Heart left ventricle (tissue), 16 donors: ENCODE measurements around the gene FSHR. TPM values are rescaled to one million over a fixed set of nuclear protein-coding genes. Genes with fewer than 3 reads are reported as not detected.

Source experiments
- ATAC-seq, 4 donors: fragments of 200-7000 bp; cut with Tn5 transposase; one replicate each; pipeline ENCODE4 v1.9.1; 2020 to 2022; ENCODE audit warnings: moderate library complexity in 4 of 4, mild to moderate bottlenecking in 3 of 4, moderate number of reproducible peaks in 1 of 4
- DNase-seq, 5 donors: peaks; one replicate each; pipeline ENCODE4 v3.0.0-alpha.2; 2020
- H3K27ac ChIP-seq, 12 donors: fragments of 200-600 bp; sonication (generic) in 4 of 12; one replicate each; pipeline versions ENCODE4 v1.5.0 to v1.8.0; 2016 to 2022; ENCODE audit warnings: mild to moderate bottlenecking in 2 of 12
- H3K27me3 ChIP-seq, 9 donors: fragments of 200-600 bp; sonication (generic) in 2 of 9; one replicate each; pipeline versions ENCODE4 v1.5.1 to v1.8.0; 2016 to 2022; ENCODE audit warnings: mild to moderate bottlenecking in 3 of 9
- H3K36me3 ChIP-seq, 9 donors: fragments of 200-600 bp; sonication (generic) in 2 of 9; one replicate each; pipeline versions ENCODE4 v1.5.0 to v1.8.0; 2018 to 2022; ENCODE audit warnings: mild to moderate bottlenecking in 2 of 9
- H3K4me1 ChIP-seq, 12 donors: fragments of 200-600 bp; sonication (generic) in 4 of 12; one replicate each; pipeline versions ENCODE4 v1.5.0 to v1.8.0; 2016 to 2022; ENCODE audit warnings: mild to moderate bottlenecking in 3 of 12
- H3K4me3 ChIP-seq, 12 donors: fragments of 200-600 bp; sonication (generic) in 4 of 12; one replicate each; pipeline versions ENCODE4 v1.5.0 to v1.8.0; 2017 to 2022; ENCODE audit warnings: mild to moderate bottlenecking in 9 of 12, moderate library complexity in 4 of 12
- H3K9me3 ChIP-seq, 12 donors: fragments of 200-600 bp; sonication (generic) in 4 of 12; one replicate each; pipeline versions ENCODE4 v1.5.0 to v1.8.0; 2016 to 2022; ENCODE audit warnings: mild to moderate bottlenecking in 1 of 12
- POLR2A ChIP-seq, 2 donors: fragments of 450-650 bp; IDR thresholded peaks; one replicate each; pipeline ENCODE4 v1.6.1; 2017; ENCODE audit warnings: antibody characterized with exemption in 2 of 2, mild to moderate bottlenecking in 2 of 2, moderate library complexity in 2 of 2
- WGBS, 4 donors: extraction: QIAGEN DNeasy Blood & Tissue Kit in 2 of 4; methylation state at CpG; one replicate each; pipeline versions ENCODE4 v1.1.5 to v1.1.7; 2013 to 2018; 5-methylcytosine and 5-hydroxymethylcytosine counted together
- intact Hi-C, 10 donors: fragments of 100-400 bp; cut with DNase I; formaldehyde crosslinking; loops; one replicate each; pipeline versions ENCODE4 v1.11.1 to v1.14.2; 2022
- polyA plus RNA-seq, 2 donors: library from polyadenylated mRNA; stranded (reverse); fragments of 200-250 nt; gene quantifications; one replicate each; pipeline ENCODE4 v1.2.3, GENCODE V29; 2013
- total RNA-seq, 9 donors: library from RNA; depleted of rRNA in 2 of 9; stranded (reverse); fragments of >200 nt in 2 of 9; fragmentation: NEBNext Ultra II Directional in 3 of 9; extraction: Animal tissue kit (Norgen Biotek cat#: 25700) in 3 of 9; gene quantifications; one replicate each; pipeline versions ENCODE4 v1.1.0 to v1.2.4, GENCODE V29; 2016 to 2023
- TF ChIP-seq, protein P1 (sequence below), 12 donors: fragments of 200-600 bp; sonication (generic) in 4 of 12; IDR thresholded peaks; one replicate each; pipeline versions ENCODE4 v1.5.0 to v1.8.0; 2018 to 2022; ENCODE audit warnings: antibody characterized with exemption in 12 of 12, mild to moderate bottlenecking in 5 of 12
- donor health status: ischemic (EF 13 %, LVEDD 7.1; RV severe dilation, severe dysfunction).
- donor health status: healthy with polysubstance abuse.
- donor health status: DM: no; HTN: yes; CAD: no.
- donor health status: DM: no; HTN: no; CAD: no.
- donor health status: ischemic (EF 25% LVEDD 6.9; RV normal size, moderate dysfunction).
- donor health status: ischemic (EF 25% LVEDD 5.7; RV mildly dilated, moderate dysfunction).
- donor health status: healthy.
- donor health status: DM: yes; HTN: yes; CAD: no.
- donor health status: ischemic (EF 35%, LVEDD 5.7; RV mildly dilated, moderate dysfunction).
- donor health status: nonischemic (EF 11% LVEDD 7.7; RV severe dilation, severe dysfunction).
- donor health status: DM: yes; HTN: yes; CAD: no.
- donor health status: PGD.
- donor health status: ischemic (EF 29% LVEDD 5.4; RV normal size, mild dysfunction).
- donor health status: nonischemic (EF 23%, LVEDD 6.1; RV moderate dilation, normal function).

FSHR gene
- total and polyA plus RNA-seq, 11 donors: 0.19 to 0.75 (median 0.39) TPM; not detected in 5

DNA sequence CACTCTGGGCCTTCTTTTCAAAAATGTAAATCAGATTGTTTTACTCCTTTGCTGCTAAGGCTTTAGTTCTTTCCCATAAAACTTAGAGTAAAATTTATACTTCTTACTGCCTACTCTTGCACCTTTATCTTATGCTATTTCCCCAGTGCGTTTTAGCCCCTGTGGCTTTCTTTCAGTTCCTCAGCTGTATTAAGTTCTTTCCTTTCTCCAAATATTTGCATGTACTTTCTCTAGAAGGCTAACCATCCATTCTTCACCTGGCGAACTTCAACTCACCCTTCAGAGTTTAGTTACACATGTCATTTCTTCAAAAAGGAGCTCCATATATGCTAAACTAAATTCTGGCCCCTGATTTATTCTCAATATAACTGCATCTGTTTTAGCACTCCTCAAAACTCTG is 160.7 kb downstream of the FSHR start:
- intact Hi-C loops: no loop called here
- DNase-seq (no peak), ATAC-seq (no peak)
- Histone ChIP-seq H3K9me3 (no peaks in the 10 kb centered on the region), H3K4me3 (no peak overlapping the region), H3K27me3 (peaks cover 0 to 3% (median 0%) of the 10 kb centered on the region in 9 donors), H3K27ac (no peak overlapping the region), H3K36me3 (no peaks in the 10 kb centered on the region), H3K4me1 (no peaks in the 10 kb centered on the region)
- WGBS, 4 donors: 72 to 81% (median 76%) methylated on average over 2 of the region's 2 CpGs
- no peak for TF ChIP-seq POLR2A (IDR thresholded peaks at IDR 0.05)
- TF ChIP-seq, protein P1, sequence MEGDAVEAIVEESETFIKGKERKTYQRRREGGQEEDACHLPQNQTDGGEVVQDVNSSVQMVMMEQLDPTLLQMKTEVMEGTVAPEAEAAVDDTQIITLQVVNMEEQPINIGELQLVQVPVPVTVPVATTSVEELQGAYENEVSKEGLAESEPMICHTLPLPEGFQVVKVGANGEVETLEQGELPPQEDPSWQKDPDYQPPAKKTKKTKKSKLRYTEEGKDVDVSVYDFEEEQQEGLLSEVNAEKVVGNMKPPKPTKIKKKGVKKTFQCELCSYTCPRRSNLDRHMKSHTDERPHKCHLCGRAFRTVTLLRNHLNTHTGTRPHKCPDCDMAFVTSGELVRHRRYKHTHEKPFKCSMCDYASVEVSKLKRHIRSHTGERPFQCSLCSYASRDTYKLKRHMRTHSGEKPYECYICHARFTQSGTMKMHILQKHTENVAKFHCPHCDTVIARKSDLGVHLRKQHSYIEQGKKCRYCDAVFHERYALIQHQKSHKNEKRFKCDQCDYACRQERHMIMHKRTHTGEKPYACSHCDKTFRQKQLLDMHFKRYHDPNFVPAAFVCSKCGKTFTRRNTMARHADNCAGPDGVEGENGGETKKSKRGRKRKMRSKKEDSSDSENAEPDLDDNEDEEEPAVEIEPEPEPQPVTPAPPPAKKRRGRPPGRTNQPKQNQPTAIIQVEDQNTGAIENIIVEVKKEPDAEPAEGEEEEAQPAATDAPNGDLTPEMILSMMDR (IDR thresholded peaks at IDR 0.05): no peak

DNA sequence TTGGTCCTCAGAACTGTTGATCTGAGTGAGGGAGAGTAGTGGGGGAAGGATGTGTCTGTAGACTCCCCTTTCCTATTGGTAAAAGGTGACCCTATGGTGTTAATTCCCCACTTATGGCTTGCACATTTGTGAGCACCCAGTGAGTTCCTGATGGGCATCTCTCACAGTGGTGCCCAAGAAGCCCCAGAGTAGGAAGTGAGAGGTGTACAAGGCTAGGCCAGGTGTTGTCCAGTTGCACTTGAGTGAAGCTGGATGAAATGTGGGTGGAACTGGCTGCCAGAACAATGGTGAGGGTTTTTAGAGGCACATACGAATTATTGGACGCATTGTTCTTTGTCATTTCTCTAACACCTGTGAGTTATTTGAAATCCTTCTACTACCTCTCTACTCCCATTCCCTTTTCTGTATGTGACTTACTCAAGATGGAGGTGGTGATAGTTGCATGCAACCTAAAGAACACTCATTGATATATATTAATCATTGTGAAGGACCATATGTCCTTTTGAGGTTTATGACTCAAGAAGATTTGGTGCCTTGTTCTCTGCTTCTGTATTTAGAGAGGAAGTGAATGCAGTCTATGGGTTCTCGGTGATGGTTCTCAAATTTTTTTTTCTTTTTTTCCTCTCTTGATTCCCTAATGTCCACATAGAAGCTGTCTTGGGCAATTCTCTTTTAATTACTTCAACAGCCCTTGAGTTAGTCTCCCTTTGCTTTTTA is 162.7 kb downstream of the FSHR start:
- Histone ChIP-seq H3K4me1 (no peaks in the 10 kb centered on the region), H3K27me3 (no peaks in the 10 kb centered on the region), H3K36me3 (no peaks in the 10 kb centered on the region), H3K4me3 (no peak overlapping the region), H3K9me3 (no peaks in the 10 kb centered on the region), H3K27ac (no peak overlapping the region)
- ATAC-seq (no peak), DNase-seq (no peak)
- intact Hi-C loops: no loop called here
- TF ChIP-seq POLR2A (IDR thresholded peaks at IDR 0.05): no peak
- TF ChIP-seq, protein P1 (IDR thresholded peaks at IDR 0.05): no peak
- WGBS, 4 donors: 82 to 91% (median 87%) methylated on average over 3 of the region's 3 CpGs

DNA sequence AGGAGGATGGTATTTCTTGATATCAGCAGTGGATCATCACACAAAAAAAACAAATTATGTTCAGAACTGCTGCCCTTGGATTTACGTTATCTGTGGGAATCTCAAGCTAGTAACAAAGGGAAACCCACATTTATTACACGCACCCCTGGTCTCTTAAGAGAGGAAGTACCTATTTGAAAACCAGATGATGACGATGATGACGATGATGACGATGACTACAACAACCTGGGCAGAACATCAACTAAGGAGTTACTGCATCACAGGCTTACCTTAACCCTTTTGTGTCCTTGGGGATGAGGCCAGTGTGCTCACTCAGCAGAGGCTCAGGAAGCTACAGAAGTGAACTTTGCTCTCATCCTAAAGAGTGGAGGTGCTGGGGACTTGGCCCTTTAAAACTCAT is 169.4 kb downstream of the FSHR start:
- no peaks in the 10 kb centered on the region for H3K27me3 ChIP-seq
- H3K27ac ChIP-seq: no peak overlapping the region
- no peaks in the 10 kb centered on the region for H3K9me3 ChIP-seq
- ATAC-seq (no peak), DNase-seq (no peak)
- TF ChIP-seq, protein P1 (IDR thresholded peaks at IDR 0.05): no peak
- TF ChIP-seq POLR2A (IDR thresholded peaks at IDR 0.05): no peak
- WGBS, 4 donors: 57 to 71% (median 61%) methylated on average over 5 of the region's 5 CpGs
- H3K4me1 ChIP-seq: no peaks in the 10 kb centered on the region
- no peaks in the 10 kb centered on the region for H3K36me3 ChIP-seq
- intact Hi-C loops: no loop called here
- H3K4me3 ChIP-seq: no peak overlapping the region

DNA sequence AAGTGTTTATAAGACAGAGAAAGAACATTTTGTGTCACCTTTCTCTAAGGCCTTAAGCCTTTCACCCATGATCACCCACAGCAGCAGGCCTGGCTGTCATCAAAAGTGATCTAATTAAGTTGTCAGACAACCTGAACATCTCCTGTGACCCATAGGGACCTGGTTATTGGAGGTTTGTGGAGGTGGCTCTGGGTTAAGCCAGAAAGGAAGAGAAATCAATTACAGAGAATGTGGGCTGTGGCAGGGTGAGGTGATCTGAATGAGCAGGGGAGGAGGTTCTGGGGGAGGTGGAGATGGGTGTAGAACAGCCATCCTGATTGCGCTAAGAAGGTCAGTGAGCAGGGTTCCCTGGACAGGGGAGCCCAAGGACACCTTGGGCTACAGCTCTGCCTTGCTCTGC is 170.8 kb downstream of the FSHR start:
- no peaks in the 10 kb centered on the region for H3K27me3 ChIP-seq
- no peak overlapping the region for H3K4me3 ChIP-seq
- no peak for DNase-seq
- no peak for ATAC-seq
- no peaks in the 10 kb centered on the region for H3K36me3 ChIP-seq
- no peak overlapping the region for H3K27ac ChIP-seq
- H3K4me1 ChIP-seq: no peaks in the 10 kb centered on the region
- H3K9me3 ChIP-seq: no peaks in the 10 kb centered on the region
- WGBS, 4 donors: 82 to 98% (median 90%) methylated on average over 1 of the region's 1 CpG
- intact Hi-C loops: no loop called here
- TF ChIP-seq, protein P1 (IDR thresholded peaks at IDR 0.05): no peak
- no peak for TF ChIP-seq POLR2A (IDR thresholded peaks at IDR 0.05)
